ENCODE results near the gene USH2A. TPM values are rescaled to one million over a fixed set of nuclear protein-coding genes. Genes with fewer than 3 reads are reported as not detected.

Gene USH2A
- not detected in 5 replicates for total RNA-seq (2022; extraction: Qiagen RNA extraction; ENCODE audit: low read depth)

GRCh38 chr1:216422821-216423520, at the start of gene USH2A:
TSS of gene USH2A (minus strand) at chr1:216423448. CDS start at chr1:216422336, 1,112 bp downstream.

Measured in A549 treated with GW870086 at 1 μM for 4 hours (cell line).